Measurements from ENCODE around the gene AFAP1L1.

The AFAP1L1 gene

DNA sequence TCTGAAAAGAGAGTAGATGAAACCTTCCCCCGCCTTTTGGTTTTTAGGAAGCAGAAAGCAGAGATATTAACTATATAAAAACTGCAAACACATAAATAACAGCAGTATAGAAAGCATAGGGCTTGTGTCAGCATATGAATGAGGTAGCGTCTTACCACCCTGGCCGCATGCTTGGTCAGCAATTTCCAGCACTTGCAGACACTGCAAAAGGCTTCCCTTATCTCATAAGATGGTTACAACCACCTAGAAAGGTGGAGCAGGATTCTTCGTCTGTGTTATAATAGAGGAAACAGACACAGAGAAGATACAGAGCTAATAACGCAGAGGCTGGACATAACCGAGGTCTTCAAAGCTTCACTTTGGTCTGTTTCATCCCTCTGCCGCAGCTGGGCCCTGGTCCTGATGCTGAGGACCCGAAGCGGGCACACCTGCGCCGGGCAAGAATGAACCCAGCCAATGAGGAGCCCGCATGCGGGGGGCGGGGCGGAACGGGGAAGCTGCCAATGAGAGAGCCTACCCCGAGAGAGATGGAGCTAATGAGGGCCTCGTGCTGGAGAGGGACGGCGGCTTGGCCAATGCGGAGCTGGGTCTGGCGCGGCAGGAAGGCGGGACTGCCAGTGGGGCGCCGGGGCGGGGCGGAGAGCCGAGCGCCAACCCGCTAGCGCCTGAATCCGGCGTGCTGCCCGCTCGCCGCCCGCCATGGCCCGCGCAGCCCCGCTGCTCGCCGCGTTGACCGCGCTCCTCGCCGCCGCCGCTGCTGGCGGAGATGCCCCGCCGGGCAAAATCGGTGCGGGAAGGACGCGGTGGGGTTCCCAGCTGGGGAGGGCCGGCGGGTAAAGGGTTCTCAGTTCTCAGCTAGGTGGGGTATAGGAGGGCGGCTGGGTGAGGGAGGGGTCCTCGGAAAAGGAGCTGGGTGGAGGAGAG lies 86.0 kb downstream of the AFAP1L1 start, which contains the start of gene PCYOX1L:
TSS of gene PCYOX1L (plus strand) at position 677 of the 924 bp plus-strand sequence. CDS start at position 700, 23 bp downstream.
- peak within 1 kb of the TSS; percentile 79 for H3K4me3 ChIP-seq
- no peak for TF ChIP-seq Cebpa-rat (IDR thresholded peaks at IDR 0.05)
- H3K9ac ChIP-seq: peak within 1 kb of the TSS; percentile 80
- peaks cover 34% of the 10 kb centered on the region for H3K36me3 ChIP-seq
- H3K4me1 ChIP-seq: peaks cover 54% of the 10 kb centered on the region
- no peaks in the 10 kb centered on the region for H3K9me3 ChIP-seq
- peaks cover 14% of the 10 kb centered on the region for H4K20me1 ChIP-seq
- peak within 1 kb of the TSS; percentile 80 for H3K27ac ChIP-seq
- peak within 1 kb of the TSS; percentile 90 for H3K4me2 ChIP-seq
- H3K27me3 ChIP-seq: no peaks in the 10 kb centered on the region

GRCh38 chr5:149358294-149358651 lies 86.6 kb downstream of the AFAP1L1 start:
- peak overlapping the region; percentile 80 for H3K27ac ChIP-seq
- peaks cover 53% of the 10 kb centered on the region for H3K4me1 ChIP-seq
- peak overlapping the region; percentile 90 for H3K4me2 ChIP-seq
- H3K9me3 ChIP-seq: no peaks in the 10 kb centered on the region
- peak overlapping the region; percentile 80 for H3K9ac ChIP-seq
- H3K27me3 ChIP-seq: no peaks in the 10 kb centered on the region
- peak overlapping the region; percentile 79 for H3K4me3 ChIP-seq
- peaks cover 35% of the 10 kb centered on the region for H3K36me3 ChIP-seq
- H4K20me1 ChIP-seq: peaks cover 7% of the 10 kb centered on the region
- no peak for TF ChIP-seq Cebpa-rat (IDR thresholded peaks at IDR 0.05)

- H3K9me3 ChIP-seq: no peaks in the 10 kb centered on the region
- no peak for TF ChIP-seq Cebpa-rat (IDR thresholded peaks at IDR 0.05)
Observed at GRCh38 chr5:149358868-149359495, 87.3 kb downstream of the AFAP1L1 start.

DNA sequence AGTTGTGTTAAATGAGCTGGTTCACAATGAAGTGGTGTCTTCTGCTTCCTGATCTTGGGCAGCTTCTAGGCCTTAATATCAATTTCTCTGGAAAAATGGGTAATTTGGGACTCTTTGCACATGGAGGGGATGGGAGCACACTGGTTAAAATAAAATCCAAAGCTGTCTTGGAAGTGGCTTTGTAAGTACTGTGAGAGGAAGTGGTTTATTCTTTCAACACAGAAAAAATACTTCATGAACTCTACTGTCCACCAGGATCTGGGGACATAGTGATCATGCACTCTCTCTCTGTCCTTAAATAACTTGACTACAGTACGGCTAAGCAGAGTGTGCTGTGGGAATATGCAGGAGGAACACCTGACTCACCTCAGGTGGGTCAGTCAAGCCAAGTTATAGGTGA lies 88.6 kb downstream of the AFAP1L1 start:
- no peaks in the 10 kb centered on the region; the same call in 1 of the 2 replicates for H4K20me1 ChIP-seq
- no peak overlapping the region; the same call in 1 of the 2 replicates for H3K9ac ChIP-seq
- H3K4me3 ChIP-seq: no peak overlapping the region
- no peak for TF ChIP-seq Cebpa-rat (IDR thresholded peaks at IDR 0.05)
- no peak overlapping the region for H3K4me2 ChIP-seq
- no peaks in the 10 kb centered on the region for H3K9me3 ChIP-seq
- H3K27ac ChIP-seq: no peak overlapping the region
- peaks cover 35% of the 10 kb centered on the region for H3K4me1 ChIP-seq
- H3K36me3 ChIP-seq: peaks cover 26% of the 10 kb centered on the region
- no peaks in the 10 kb centered on the region for H3K27me3 ChIP-seq

More at GRCh38 chr5:149358868-149359495, 87.3 kb downstream of the AFAP1L1 start:
- Histone ChIP-seq H3K36me3 (peaks cover 33% of the 10 kb centered on the region), H3K4me3 (peak overlapping the region; percentile 79), H3K4me2 (peak overlapping the region; percentile 90), H4K20me1 (peaks cover under 1% of the 10 kb centered on the region; the same call in 1 of the 2 replicates), H3K9ac (peak overlapping the region; percentile 80), H3K4me1 (peaks cover 46% of the 10 kb centered on the region), H3K27ac (no peak overlapping the region), H3K27me3 (no peaks in the 10 kb centered on the region)

DNA sequence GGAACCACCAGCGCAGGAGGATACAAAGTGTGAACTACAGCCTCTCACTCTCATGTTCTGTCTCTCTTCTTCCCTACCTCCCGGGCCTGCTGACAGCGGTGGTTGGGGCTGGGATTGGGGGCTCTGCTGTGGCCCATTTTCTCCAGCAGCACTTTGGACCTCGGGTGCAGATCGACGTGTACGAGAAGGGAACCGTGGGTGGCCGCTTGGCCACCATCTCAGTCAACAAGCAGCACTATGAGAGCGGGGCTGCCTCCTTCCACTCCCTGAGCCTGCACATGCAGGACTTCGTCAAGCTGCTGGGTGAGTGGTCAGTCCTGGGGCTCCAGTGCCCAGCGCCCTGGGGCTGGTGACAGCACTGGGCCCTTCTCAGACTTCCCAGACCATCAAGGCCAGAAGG lies 90.9 kb downstream of the AFAP1L1 start:
- H3K27me3 ChIP-seq: no peaks in the 10 kb centered on the region
- peaks cover 29% of the 10 kb centered on the region for H3K4me1 ChIP-seq
- H3K9ac ChIP-seq: no peak overlapping the region
- no peak overlapping the region for H3K4me3 ChIP-seq
- H3K4me2 ChIP-seq: no peak overlapping the region
- no peaks in the 10 kb centered on the region for H3K9me3 ChIP-seq
- no peak for TF ChIP-seq Cebpa-rat (IDR thresholded peaks at IDR 0.05)
- no peaks in the 10 kb centered on the region; the same call in 1 of the 2 replicates for H4K20me1 ChIP-seq
- H3K36me3 ChIP-seq: peaks cover 28% of the 10 kb centered on the region
- H3K27ac ChIP-seq: no peak overlapping the region

- Histone ChIP-seq H3K4me2 (no peak overlapping the region), H3K27me3 (no peaks in the 10 kb centered on the region), H4K20me1 (no peaks in the 10 kb centered on the region; the same call in 1 of the 2 replicates), H3K4me1 (peaks cover 33% of the 10 kb centered on the region), H3K27ac (no peak overlapping the region), H3K4me3 (no peak overlapping the region), H3K36me3 (peaks cover 34% of the 10 kb centered on the region), H3K9me3 (no peaks in the 10 kb centered on the region), H3K9ac (no peak overlapping the region)
- TF ChIP-seq Cebpa-rat (IDR thresholded peaks at IDR 0.05): no peak
Observed at GRCh38 chr5:149363358-149363757, 91.7 kb downstream of the AFAP1L1 start.

- no peaks in the 10 kb centered on the region; the same call in 1 of the 2 replicates for H4K20me1 ChIP-seq
- H3K4me1 ChIP-seq: peaks cover 28% of the 10 kb centered on the region
- H3K4me2 ChIP-seq: no peak overlapping the region
- H3K9ac ChIP-seq: no peak overlapping the region
- no peak overlapping the region for H3K4me3 ChIP-seq
- no peak overlapping the region for H3K27ac ChIP-seq
- H3K9me3 ChIP-seq: no peaks in the 10 kb centered on the region
- no peak for TF ChIP-seq Cebpa-rat (IDR thresholded peaks at IDR 0.05)
- H3K36me3 ChIP-seq: peaks cover 39% of the 10 kb centered on the region
- H3K27me3 ChIP-seq: no peaks in the 10 kb centered on the region
Observed at GRCh38 chr5:149363936-149364335, 92.3 kb downstream of the AFAP1L1 start.

DNA sequence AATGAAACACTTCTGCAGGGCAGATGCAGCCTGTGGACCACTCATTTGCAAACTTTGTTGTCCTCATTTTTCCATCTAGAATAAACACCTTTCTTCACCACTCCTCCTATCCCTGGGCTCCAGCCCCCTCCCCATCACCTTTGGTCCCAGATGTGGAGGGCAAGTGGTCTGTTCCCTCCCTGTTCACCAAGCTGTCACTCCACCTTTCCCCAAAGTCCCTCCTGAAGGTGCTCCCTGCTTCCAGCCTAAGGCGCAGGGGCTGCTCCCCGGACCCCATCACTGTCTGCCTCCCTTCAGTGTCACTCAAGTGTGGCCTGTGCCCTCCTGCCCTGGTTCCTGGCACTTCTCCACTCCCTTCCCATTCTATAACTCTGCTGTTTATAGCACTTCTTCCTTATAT lies 93.1 kb downstream of the AFAP1L1 start:
- no peak overlapping the region for H3K27ac ChIP-seq
- H4K20me1 ChIP-seq: no peaks in the 10 kb centered on the region
- peaks cover 43% of the 10 kb centered on the region for H3K36me3 ChIP-seq
- no peaks in the 10 kb centered on the region for H3K27me3 ChIP-seq
- no peak overlapping the region for H3K4me3 ChIP-seq
- TF ChIP-seq Cebpa-rat (IDR thresholded peaks at IDR 0.05): no peak
- no peak overlapping the region for H3K4me2 ChIP-seq
- H3K9me3 ChIP-seq: no peaks in the 10 kb centered on the region
- peaks cover 20% of the 10 kb centered on the region for H3K4me1 ChIP-seq
- no peak overlapping the region for H3K9ac ChIP-seq

GRCh38 chr5:149365418-149365817 lies 93.8 kb downstream of the AFAP1L1 start:
- Histone ChIP-seq H3K4me1 (peaks cover 13% of the 10 kb centered on the region), H3K27ac (no peak overlapping the region), H3K4me2 (no peak overlapping the region), H3K27me3 (no peaks in the 10 kb centered on the region), H3K4me3 (no peak overlapping the region), H3K9me3 (no peaks in the 10 kb centered on the region), H3K9ac (no peak overlapping the region), H4K20me1 (no peaks in the 10 kb centered on the region), H3K36me3 (peaks cover 43% of the 10 kb centered on the region)
- no peak for TF ChIP-seq Cebpa-rat (IDR thresholded peaks at IDR 0.05)

Data from BLaER1 (cell line).